C4-2B (cell line): Measurements from ENCODE around the gene RAB40A.
"Not testable (repeated sequence)": the region's sequence is repeated elsewhere in the genome, so short reads cannot be mapped to it uniquely, and the experiment has no call there.

ENCODE experiments used
- H3K27ac ChIP-seq: fragments of 450-650 bp; 2 replicates; pipeline ENCODE4 v1.5.1; 2017
- CTCF ChIP-seq: fragments of 450-650 bp; conservative IDR thresholded peaks from 2 replicates; pipeline ENCODE4 v1.5.1; 2017; ENCODE audit warnings: mild to moderate bottlenecking
- ZFX ChIP-seq: fragments of 450-650 bp; IDR thresholded peaks from 2 replicates; pipeline ENCODE4 v1.6.1; 2017

RAB40A gene

GRCh38 chrX:103503853-103504207, 15.5 kb downstream of the RAB40A start:
- H3K27ac ChIP-seq, result no peak overlapping the region
- TF ChIP-seq ZFX (no peak), CTCF (no peak)

GRCh38 chrX:103503163-103503852, 16.0 kb downstream of the RAB40A start:
- H3K27ac ChIP-seq, result no peak overlapping the region
- TF ChIP-seq ZFX (no peak), CTCF (no peak)

GRCh38 chrX:103498786-103499185, 20.5 kb downstream of the RAB40A start:
- no peak overlapping the region for H3K27ac ChIP-seq
- TF ChIP-seq ZFX (no peak), CTCF (no peak)

- TF ChIP-seq CTCF (no peak), ZFX (no peak)
- no peak overlapping the region for H3K27ac ChIP-seq
Observed at GRCh38 chrX:103495786-103496185, 23.5 kb downstream of the RAB40A start.

- H3K27ac ChIP-seq, result not testable (repeated sequence)
Observed at GRCh38 chrX:103493578-103493977, 25.7 kb downstream of the RAB40A start.

- peak; percentile 62 for TF ChIP-seq CTCF
- H3K27ac ChIP-seq, result not testable (repeated sequence)
Observed at GRCh38 chrX:103489733-103490132, 29.6 kb downstream of the RAB40A start.

- no peak for TF ChIP-seq CTCF
- TF ChIP-seq ZFX, result no peak
- no peak overlapping the region for H3K27ac ChIP-seq
Observed at GRCh38 chrX:103488794-103489193, 30.5 kb downstream of the RAB40A start.

GRCh38 chrX:103488332-103488731, 31.0 kb downstream of the RAB40A start:
- H3K27ac ChIP-seq, result no peak overlapping the region
- TF ChIP-seq ZFX, result no peak
- peak; percentile 38 for TF ChIP-seq CTCF
